ENCODE data around the gene SLC7A1. TPM values are rescaled to one million over a fixed set of nuclear protein-coding genes. Genes with fewer than 3 reads are reported as not detected.

Gene SLC7A1
- total and polyA plus RNA-seq, 2 donors (not counting 1 experiment from before 2014, with no cell fraction given) = 15.4 to 26.6 TPM

GRCh38 chr13:29502391-29503008, 93.0 kb downstream of the SLC7A1 start:
- H3K4me3 ChIP-seq (replicated peaks in 1 of 4; ENCODE audit: control extremely low read depth in 1 of 4, insufficient read depth in 1 of 4, low read depth in 3 of 4, low read length in 4 of 4) = no peak overlapping the region
- H3K27ac ChIP-seq (ENCODE audit: insufficient read depth, low read length) = no peak overlapping the region
- TF ChIP-seq CTCF (conservative IDR thresholded peaks at IDR 0.05 in 1 of 2, IDR thresholded peaks at IDR 0.05 in 1 of 2; ENCODE audit: low read depth in 1 of 2, low read length in 2 of 2) (no peak), EZH2 (IDR thresholded peaks at IDR 0.05; ENCODE audit: low read length, missing control alignments) (no peak)
- H3K9ac ChIP-seq (ENCODE audit: insufficient read depth, low read length) = no peak overlapping the region
- H3K9me3 ChIP-seq (ENCODE audit: control insufficient read depth, insufficient read depth, low read depth, low read length) = no peaks in the 10 kb centered on the region
- H3K36me3 ChIP-seq (ENCODE audit: control insufficient read depth, insufficient read depth, low read length) = no peaks in the 10 kb centered on the region
- no peak overlapping the region for H3K4me2 ChIP-seq (ENCODE audit: extremely low read depth, insufficient read depth, low read length)
- H3K4me1 ChIP-seq (ENCODE audit: control insufficient read depth, extremely low read depth, insufficient read depth, low read length) = no peaks in the 10 kb centered on the region
- H2AFZ ChIP-seq (ENCODE audit: low read length) = no peak overlapping the region
- no peak for DNase-seq (ENCODE audit: low read depth in 2 of 2)
- no peaks in the 10 kb centered on the region for H4K20me1 ChIP-seq (ENCODE audit: control insufficient read depth, extremely low read depth, insufficient read depth, low read length)
- H3K27me3 ChIP-seq (ENCODE audit: control insufficient read depth, insufficient read depth, low read length) = peaks cover 9% of the 10 kb centered on the region
- no peaks in the 10 kb centered on the region for H3K79me2 ChIP-seq (ENCODE audit: control insufficient read depth, insufficient read depth, low read length)

- H3K4me1 ChIP-seq (ENCODE audit: control insufficient read depth, extremely low read depth, insufficient read depth, low read length) = no peaks in the 10 kb centered on the region
- H4K20me1 ChIP-seq (ENCODE audit: control insufficient read depth, extremely low read depth, insufficient read depth, low read length) = no peaks in the 10 kb centered on the region
- H3K27ac ChIP-seq (ENCODE audit: insufficient read depth, low read length) = no peak overlapping the region
- H3K4me2 ChIP-seq (ENCODE audit: extremely low read depth, insufficient read depth, low read length) = no peak overlapping the region
- H3K4me3 ChIP-seq (replicated peaks in 1 of 4; ENCODE audit: control extremely low read depth in 1 of 4, insufficient read depth in 1 of 4, low read depth in 3 of 4, low read length in 4 of 4) = no peak overlapping the region
- no peaks in the 10 kb centered on the region for H3K79me2 ChIP-seq (ENCODE audit: control insufficient read depth, insufficient read depth, low read length)
- H3K36me3 ChIP-seq (ENCODE audit: control insufficient read depth, insufficient read depth, low read length) = no peaks in the 10 kb centered on the region
- no peak overlapping the region for H3K9ac ChIP-seq (ENCODE audit: insufficient read depth, low read length)
- no peak for TF ChIP-seq CTCF (conservative IDR thresholded peaks at IDR 0.05 in 1 of 2, IDR thresholded peaks at IDR 0.05 in 1 of 2; ENCODE audit: low read depth in 1 of 2, low read length in 2 of 2)
- TF ChIP-seq EZH2 (IDR thresholded peaks at IDR 0.05; ENCODE audit: low read length, missing control alignments) = no peak
- no peaks in the 10 kb centered on the region for H3K9me3 ChIP-seq (ENCODE audit: control insufficient read depth, insufficient read depth, low read depth, low read length)
- H2AFZ ChIP-seq (ENCODE audit: low read length) = no peak overlapping the region
- no peak for DNase-seq (ENCODE audit: low read depth in 2 of 2)
- peaks cover 9% of the 10 kb centered on the region for H3K27me3 ChIP-seq (ENCODE audit: control insufficient read depth, insufficient read depth, low read length)
These were observed 93.8 kb downstream of the SLC7A1 start for GRCh38 chr13:29501674-29502073.

- H3K36me3 ChIP-seq (ENCODE audit: control insufficient read depth, insufficient read depth, low read length) = no peaks in the 10 kb centered on the region
- H3K27me3 ChIP-seq (ENCODE audit: control insufficient read depth, insufficient read depth, low read length) = peaks cover 9% of the 10 kb centered on the region
- no peak for DNase-seq (ENCODE audit: low read depth in 2 of 2)
- no peaks in the 10 kb centered on the region for H4K20me1 ChIP-seq (ENCODE audit: control insufficient read depth, extremely low read depth, insufficient read depth, low read length)
- no peaks in the 10 kb centered on the region for H3K4me1 ChIP-seq (ENCODE audit: control insufficient read depth, extremely low read depth, insufficient read depth, low read length)
- H3K27ac ChIP-seq (ENCODE audit: insufficient read depth, low read length) = no peak overlapping the region
- H3K4me3 ChIP-seq (replicated peaks in 1 of 4; ENCODE audit: control extremely low read depth in 1 of 4, insufficient read depth in 1 of 4, low read depth in 3 of 4, low read length in 4 of 4) = no peak overlapping the region
- no peak overlapping the region for H3K4me2 ChIP-seq (ENCODE audit: extremely low read depth, insufficient read depth, low read length)
- H2AFZ ChIP-seq (ENCODE audit: low read length) = no peak overlapping the region
- H3K9ac ChIP-seq (ENCODE audit: insufficient read depth, low read length) = no peak overlapping the region
- TF ChIP-seq EZH2 (IDR thresholded peaks at IDR 0.05; ENCODE audit: low read length, missing control alignments) (no peak), CTCF (conservative IDR thresholded peaks at IDR 0.05 in 1 of 2, IDR thresholded peaks at IDR 0.05 in 1 of 2; ENCODE audit: low read depth in 1 of 2, low read length in 2 of 2) (no peak)
- H3K79me2 ChIP-seq (ENCODE audit: control insufficient read depth, insufficient read depth, low read length) = no peaks in the 10 kb centered on the region
- no peaks in the 10 kb centered on the region for H3K9me3 ChIP-seq (ENCODE audit: control insufficient read depth, insufficient read depth, low read depth, low read length)
These were observed 95.1 kb downstream of the SLC7A1 start for GRCh38 chr13:29500386-29500785.

Data from fibroblast of lung (primary cell).